SK-N-MC (cell line): ENCODE data around the gene COX7A2.

Experiments
- EZH2 ChIP-seq: fragments of 200-600 bp; sonication (generic); IDR thresholded peaks from one replicate; pipeline ENCODE4 v1.6.1; 2017; ENCODE audit warnings: antibody characterized with exemption
- POLR2AphosphoS5 ChIP-seq: IDR thresholded peaks from 2 replicates; pipeline ENCODE4 v1.6.1; 2012; ENCODE audit warnings: mild to moderate bottlenecking, low read depth, low read length, borderline replicate concordance

DNA sequence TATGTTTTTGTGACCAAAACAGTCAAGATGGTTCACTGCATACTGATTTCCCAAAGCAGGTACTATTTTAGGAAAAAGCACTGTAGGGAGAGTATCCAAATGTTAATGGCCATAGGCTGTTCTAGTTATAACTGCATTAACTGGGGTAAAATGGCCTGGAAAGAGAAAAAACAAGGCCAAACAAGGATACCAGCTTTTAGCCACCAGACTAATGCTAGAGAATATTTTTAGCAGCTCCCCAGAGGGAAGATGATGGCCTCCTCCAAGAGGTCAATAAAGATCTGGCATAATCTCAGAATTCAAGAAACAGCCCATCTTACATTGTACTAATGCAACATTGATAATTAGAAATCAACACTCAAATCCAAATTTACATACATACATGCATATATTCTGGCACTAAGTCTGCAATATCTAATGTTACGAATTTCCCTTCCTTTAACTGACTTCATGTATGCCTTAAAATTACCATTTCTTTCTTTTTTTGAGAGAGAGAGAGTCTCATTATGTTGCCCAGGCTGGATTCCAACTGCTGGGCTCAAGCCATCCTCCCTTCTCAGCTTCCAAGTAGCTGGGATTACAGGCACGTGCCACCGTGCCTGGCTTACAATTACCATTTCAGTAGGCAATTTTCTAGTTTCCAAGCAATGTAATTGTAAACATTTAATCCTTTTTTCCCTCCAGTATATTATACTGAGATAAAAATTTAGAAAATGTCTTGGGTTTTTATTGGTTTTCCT, 9.3 kb downstream of the COX7A2 start:
- TF ChIP-seq EZH2 = no peak
- no peak for TF ChIP-seq POLR2AphosphoS5
